ENCODE data around the gene GNG5.

DNA sequence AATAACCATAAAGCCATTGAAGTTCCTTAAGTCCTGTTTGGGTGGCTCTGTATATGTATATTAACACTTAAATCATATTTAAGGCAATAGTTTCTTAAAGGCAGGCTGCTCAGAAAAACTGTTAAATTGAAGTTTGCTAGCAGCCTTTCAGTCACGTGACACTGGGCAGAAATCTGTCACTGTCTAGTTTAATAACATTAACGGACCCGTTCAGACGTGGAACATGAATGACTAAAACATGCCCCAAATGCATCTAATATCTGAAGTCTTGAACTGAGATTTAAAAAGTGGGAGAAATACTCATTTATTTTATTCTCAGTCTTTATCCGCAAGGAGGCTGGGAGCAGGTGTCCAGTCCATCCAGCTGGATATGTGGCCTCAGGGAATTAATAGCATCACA is 3.5 kb downstream of the GNG5 start:
- TF ChIP-seq, protein P1, sequence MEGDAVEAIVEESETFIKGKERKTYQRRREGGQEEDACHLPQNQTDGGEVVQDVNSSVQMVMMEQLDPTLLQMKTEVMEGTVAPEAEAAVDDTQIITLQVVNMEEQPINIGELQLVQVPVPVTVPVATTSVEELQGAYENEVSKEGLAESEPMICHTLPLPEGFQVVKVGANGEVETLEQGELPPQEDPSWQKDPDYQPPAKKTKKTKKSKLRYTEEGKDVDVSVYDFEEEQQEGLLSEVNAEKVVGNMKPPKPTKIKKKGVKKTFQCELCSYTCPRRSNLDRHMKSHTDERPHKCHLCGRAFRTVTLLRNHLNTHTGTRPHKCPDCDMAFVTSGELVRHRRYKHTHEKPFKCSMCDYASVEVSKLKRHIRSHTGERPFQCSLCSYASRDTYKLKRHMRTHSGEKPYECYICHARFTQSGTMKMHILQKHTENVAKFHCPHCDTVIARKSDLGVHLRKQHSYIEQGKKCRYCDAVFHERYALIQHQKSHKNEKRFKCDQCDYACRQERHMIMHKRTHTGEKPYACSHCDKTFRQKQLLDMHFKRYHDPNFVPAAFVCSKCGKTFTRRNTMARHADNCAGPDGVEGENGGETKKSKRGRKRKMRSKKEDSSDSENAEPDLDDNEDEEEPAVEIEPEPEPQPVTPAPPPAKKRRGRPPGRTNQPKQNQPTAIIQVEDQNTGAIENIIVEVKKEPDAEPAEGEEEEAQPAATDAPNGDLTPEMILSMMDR (IDR thresholded peaks at IDR 0.05; ENCODE audit: borderline replicate concordance, extremely low read depth, low read length, poor library complexity, severe bottlenecking): no peak
- no peak for TF ChIP-seq EZH2 (IDR thresholded peaks at IDR 0.05; ENCODE audit: borderline replicate concordance, low read depth, low read length, severe bottlenecking)

Data from DND-41 (cell line).